Astrocyte of the cerebellum (primary cell): Measurements from ENCODE around the gene LRRC73.
"Not testable (repeated sequence)": the region's sequence is repeated elsewhere in the genome, so short reads cannot be mapped to it uniquely, and the experiment has no call there.

Source experiments
- DNase-seq: peaks from one replicate; pipeline ENCODE4 v3.0.0-alpha.2; 2011; ENCODE audit warnings: low read depth
- H3K4me3 ChIP-seq: 2 replicates; pipeline ENCODE4 v1.5.1; 2011; ENCODE audit warnings: mild to moderate bottlenecking, low read depth, low read length, moderate library complexity
- CTCF ChIP-seq: IDR thresholded peaks from 2 replicates; pipeline ENCODE4 v1.5.1; 2012; ENCODE audit warnings: low read length, low read depth, moderate library complexity, mild to moderate bottlenecking; ENCODE audit errors: missing control alignments
- in situ Hi-C: cut with HindIII; loops from 2 replicates; pipeline ENCODE4 v1.10.0; 2017; ENCODE audit warnings: low sequenced_read_pairs

The LRRC73 gene

GRCh38 chr6:43509984-43510826 lies at the start of gene LRRC73:
TSS of gene LRRC73 (minus strand) at chr6:43510346. CDS start at chr6:43509785, 561 bp downstream.
- DNase-seq = no peak
- in situ Hi-C loops = loop anchor here (10.0 kb wide), 1 partner anchor 185 kb away; no protein-coding TSS in a partner anchor
- TF ChIP-seq CTCF = no peak
- peak within 1 kb of the TSS; percentile 50 for H3K4me3 ChIP-seq

- no peak overlapping the region for H3K4me3 ChIP-seq
- no peak for TF ChIP-seq CTCF
- no peak for DNase-seq
- in situ Hi-C loops = no loop called here
Measured at GRCh38 chr6:43559328-43559727, 49.2 kb upstream of the LRRC73 start.

GRCh38 chr6:43557620-43558019 lies 47.5 kb upstream of the LRRC73 start:
- H3K4me3 ChIP-seq, in situ Hi-C loops, DNase-seq: not testable (repeated sequence)

GRCh38 chr6:43547222-43547621 lies 37.1 kb upstream of the LRRC73 start:
- in situ Hi-C loops = no loop called here
- H3K4me3 ChIP-seq = no peak overlapping the region
- TF ChIP-seq CTCF = no peak
- DNase-seq = no peak

GRCh38 chr6:43544461-43544860 lies 34.3 kb upstream of the LRRC73 start:
- TF ChIP-seq CTCF = no peak
- DNase-seq = no peak
- in situ Hi-C loops = no loop called here

GRCh38 chr6:43541774-43542471 lies 31.8 kb upstream of the LRRC73 start:
- in situ Hi-C loops = no loop called here
- DNase-seq = no peak
- TF ChIP-seq CTCF = no peak

More at GRCh38 chr6:43544461-43544860, 34.3 kb upstream of the LRRC73 start:
- H3K4me3 ChIP-seq = no peak overlapping the region

GRCh38 chr6:43540507-43540906 lies 30.4 kb upstream of the LRRC73 start:
- no peak for DNase-seq
- TF ChIP-seq CTCF = no peak
- in situ Hi-C loops = no loop called here
- no peak overlapping the region for H3K4me3 ChIP-seq

More at GRCh38 chr6:43541774-43542471, 31.8 kb upstream of the LRRC73 start:
- H3K4me3 ChIP-seq = no peak overlapping the region

- H3K4me3 ChIP-seq, DNase-seq, in situ Hi-C loops: not testable (repeated sequence)
Measured at GRCh38 chr6:43539409-43539808, 29.3 kb upstream of the LRRC73 start.

GRCh38 chr6:43538986-43539385 lies 28.8 kb upstream of the LRRC73 start:
- in situ Hi-C loops, DNase-seq: not testable (repeated sequence)

More at GRCh38 chr6:43538986-43539385, 28.8 kb upstream of the LRRC73 start:
- not testable (repeated sequence) for H3K4me3 ChIP-seq
